CD4-positive, CD25-positive, alpha-beta regulatory T cell (primary cell): Measurements from ENCODE around the gene TUBB3. TPM values are rescaled to one million over a fixed set of nuclear protein-coding genes. Genes with fewer than 3 reads are reported as not detected.
A peak's percentile ranks its signal among the peaks of the same experiment; 100 is the strongest.
"Not testable (repeated sequence)": the region's sequence is repeated elsewhere in the genome, so short reads cannot be mapped to it uniquely, and the experiment has no call there.

Experiments used
- ATAC-seq, 2 donors: fragments of 150-1000 bp; cut with Tn5 transposase; one replicate each; pipeline ENCODE4 v1.10.0; 2021; ENCODE audit warnings: low read depth in 2 of 2, moderate number of reproducible peaks in 2 of 2, moderate library complexity in 1 of 2
- DNase-seq, 3 donors: peaks; one replicate each; pipeline versions ENCODE4 v3.0.0 to v3.0.0-alpha.2; 2012 to 2022; ENCODE audit warnings: mixed read lengths in 1 of 3
- H3K27ac ChIP-seq: one replicate; pipeline ENCODE4 v1.7.0; 2013; ENCODE audit warnings: mild to moderate bottlenecking, low read length; ENCODE audit not compliant: insufficient read depth, poor library complexity, severe bottlenecking
- H3K27me3 ChIP-seq: one replicate; pipeline ENCODE4 v1.7.0; 2013; ENCODE audit warnings: low read length; ENCODE audit not compliant: control insufficient read depth, insufficient read depth
- H3K36me3 ChIP-seq: one replicate; pipeline ENCODE4 v1.7.0; 2013; ENCODE audit warnings: mild to moderate bottlenecking, low read length, moderate library complexity; ENCODE audit not compliant: control insufficient read depth, insufficient read depth
- H3K4me1 ChIP-seq: 2 replicates; pipeline ENCODE4 v1.7.0; 2013; ENCODE audit warnings: mild to moderate bottlenecking, low read length; ENCODE audit not compliant: insufficient read depth, control insufficient read depth, poor library complexity, severe bottlenecking
- H3K4me3 ChIP-seq: one replicate; pipeline ENCODE4 v1.7.0; 2013; ENCODE audit warnings: low read depth, mild to moderate bottlenecking, low read length, moderate library complexity
- H3K9me3 ChIP-seq, 2 experiments: 1 replicate in 1 of 2; 2 replicates in 1 of 2; pipeline ENCODE4 v1.7.0; 2013; ENCODE audit warnings: low read length in 2 of 2, mild to moderate bottlenecking in 1 of 2, moderate library complexity in 1 of 2; ENCODE audit not compliant: control insufficient read depth in 2 of 2
- H3K27ac Mint-ChIP-seq, 3 donors: one replicate each; pipeline ENCODE4 v1.8.0; 2020 to 2022; ENCODE audit warnings: mild to moderate bottlenecking in 3 of 3, mixed read lengths in 3 of 3, moderate library complexity in 2 of 3
- H3K27me3 Mint-ChIP-seq: one replicate; pipeline ENCODE4 v1.8.0; 2022; ENCODE audit warnings: mild to moderate bottlenecking, mixed read lengths
- H3K36me3 Mint-ChIP-seq: one replicate; pipeline ENCODE4 v1.8.0; 2020; ENCODE audit warnings: mixed read lengths
- H3K4me1 Mint-ChIP-seq, 4 donors: one replicate each; pipeline ENCODE4 v1.8.0; 2020 to 2022; ENCODE audit warnings: mixed read lengths in 4 of 4, mild to moderate bottlenecking in 1 of 4
- H3K4me3 Mint-ChIP-seq, 4 donors: one replicate each; pipeline ENCODE4 v1.8.0; 2020 to 2022; ENCODE audit warnings: mild to moderate bottlenecking in 4 of 4, mixed read lengths in 4 of 4, moderate library complexity in 3 of 4
- H3K9me3 Mint-ChIP-seq, 7 donors: one replicate each; pipeline ENCODE4 v1.8.0; 2020 to 2022; ENCODE audit warnings: mixed read lengths in 7 of 7, mild to moderate bottlenecking in 3 of 7, moderate library complexity in 2 of 7
- polyA plus RNA-seq, 4 donors: library from polyadenylated mRNA; unstranded; fragments of 300-500 nt; fragmentation: Illumina TruSeq; gene quantifications; one replicate each; pipeline ENCODE4 v1.2.3, GENCODE V29; 2021
- total RNA-seq: library from RNA; stranded (reverse); gene quantifications from one replicate; pipeline ENCODE4 v1.2.3, GENCODE V29; 2022

The TUBB3 gene
- total and polyA plus RNA-seq, 5 donors from 2014 or later: 0.22 to 1.8 TPM; not detected in 3

GRCh38 chr16:89911375-89911774 lies 11.8 kb upstream of the TUBB3 start:
- no peaks in the 10 kb centered on the region for H3K27me3 ChIP-seq
- Mint-ChIP-seq H3K27me3 (no peaks in the 10 kb centered on the region), H3K36me3 (peaks cover 5% of the 10 kb centered on the region), H3K27ac (no peak overlapping the region), H3K4me3 (no peak overlapping the region), H3K9me3 (no peaks in the 10 kb centered on the region), H3K4me1 (peaks cover 0 to 14% (median 6%) of the 10 kb centered on the region in 4 donors)
- ATAC-seq: no peak
- DNase-seq: no peak
- H3K9me3 ChIP-seq: no peaks in the 10 kb centered on the region
- peaks cover 1% of the 10 kb centered on the region for H3K4me1 ChIP-seq
- H3K27ac ChIP-seq: no peak overlapping the region
- no peak overlapping the region for H3K4me3 ChIP-seq
- H3K36me3 ChIP-seq: peaks cover 10% of the 10 kb centered on the region

- Mint-ChIP-seq H3K9me3 (no peaks in the 10 kb centered on the region), H3K4me3 (peak overlapping the region in 1 of 4 donors; percentile 33), H3K27me3 (no peaks in the 10 kb centered on the region), H3K36me3 (peaks cover 4% of the 10 kb centered on the region), H3K4me1 (peaks cover 0 to 17% (median 7%) of the 10 kb centered on the region in 4 donors), H3K27ac (no peak overlapping the region)
- Histone ChIP-seq H3K36me3 (peaks cover 6% of the 10 kb centered on the region), H3K4me3 (no peak overlapping the region), H3K9me3 (no peaks in the 10 kb centered on the region), H3K27ac (no peak overlapping the region), H3K4me1 (peaks cover 6% of the 10 kb centered on the region), H3K27me3 (no peaks in the 10 kb centered on the region)
- ATAC-seq (no peak), DNase-seq (no peak)
Observed at GRCh38 chr16:89912143-89912542, 11.0 kb upstream of the TUBB3 start.

DNA sequence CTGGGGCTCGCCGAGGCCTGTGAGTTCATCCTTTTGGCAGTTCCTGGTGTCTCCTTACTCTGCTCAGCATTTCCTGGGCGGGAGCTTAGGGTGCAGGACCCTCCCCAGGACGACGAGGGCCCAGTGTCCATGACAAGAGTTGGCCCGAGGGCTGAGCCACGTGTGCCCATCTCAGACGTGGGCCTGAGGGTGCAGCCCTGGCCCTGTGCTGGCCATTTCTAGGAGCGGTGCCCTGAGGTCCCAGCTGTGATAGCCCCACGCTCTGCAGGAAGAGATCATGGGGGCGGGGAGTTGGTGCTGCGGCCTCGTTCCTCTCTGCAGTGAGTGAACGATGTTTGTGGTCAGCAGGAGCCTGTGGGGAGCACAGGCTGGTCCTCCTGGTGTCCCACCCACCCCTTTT lies 10.5 kb upstream of the TUBB3 start:
- H3K9me3 ChIP-seq: no peaks in the 10 kb centered on the region
- ATAC-seq (no peak), DNase-seq (no peak)
- H3K36me3 ChIP-seq: peaks cover 6% of the 10 kb centered on the region
- Mint-ChIP-seq H3K4me3 (no peak overlapping the region), H3K27me3 (peaks cover 1% of the 10 kb centered on the region), H3K9me3 (no peaks in the 10 kb centered on the region), H3K36me3 (peaks cover 4% of the 10 kb centered on the region), H3K27ac (no peak overlapping the region), H3K4me1 (peaks cover 0 to 22% (median 11%) of the 10 kb centered on the region in 4 donors)
- no peaks in the 10 kb centered on the region for H3K27me3 ChIP-seq
- H3K4me3 ChIP-seq: no peak overlapping the region
- H3K4me1 ChIP-seq: peaks cover 11% of the 10 kb centered on the region
- no peak overlapping the region for H3K27ac ChIP-seq

DNA sequence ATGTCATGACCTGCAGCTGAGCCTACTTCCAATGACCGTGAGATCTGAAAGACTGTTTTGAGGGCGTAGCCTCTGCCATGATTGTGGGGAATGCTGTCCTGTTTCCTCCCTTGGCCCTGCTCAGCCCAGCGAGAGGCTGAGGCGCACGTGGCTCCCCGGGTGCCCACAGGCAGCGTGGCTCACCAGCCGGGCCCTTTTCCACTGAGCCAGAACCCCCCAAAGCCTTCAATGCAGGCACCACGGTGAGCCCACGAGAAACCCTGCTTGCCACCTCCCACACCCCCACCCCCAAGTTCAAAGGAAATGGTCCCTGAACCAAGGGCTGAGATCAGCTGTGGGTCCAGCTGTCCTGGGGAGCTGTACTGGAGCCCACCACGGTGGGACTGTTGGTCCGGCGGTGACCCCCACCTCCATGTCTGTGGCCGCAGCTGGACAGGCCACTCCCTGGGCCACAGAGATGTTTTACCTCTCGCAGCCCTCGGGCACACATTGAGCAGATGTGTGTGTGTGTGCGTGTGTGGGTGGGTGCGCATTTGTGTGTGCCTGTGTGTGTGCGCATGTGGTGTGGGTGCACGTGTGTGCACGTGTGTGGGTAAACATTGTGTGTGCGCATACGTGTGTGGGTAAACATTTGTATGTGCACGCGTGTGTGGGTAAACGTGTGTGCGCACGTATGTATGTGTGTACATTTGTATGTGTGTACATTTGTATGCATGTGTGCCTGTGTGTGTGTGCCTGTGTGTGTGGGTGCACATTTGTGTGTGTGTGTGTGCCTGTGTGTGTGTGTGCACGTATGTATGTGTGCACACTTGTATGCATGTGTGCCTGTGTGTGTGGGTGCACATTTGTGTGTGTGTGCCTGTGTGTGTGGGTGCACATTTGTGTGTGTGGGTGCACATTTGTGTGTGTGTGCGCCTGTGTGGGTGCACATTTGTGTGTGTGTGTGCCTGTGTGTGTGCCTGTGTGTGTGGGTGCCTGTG lies 9.4 kb upstream of the TUBB3 start:
- H3K9me3 Mint-ChIP-seq: no peaks in the 10 kb centered on the region
- H3K27ac ChIP-seq: no peak overlapping the region
- peaks cover 22% of the 10 kb centered on the region for H3K4me1 ChIP-seq
- ATAC-seq: no peak
- no peaks in the 10 kb centered on the region for H3K9me3 ChIP-seq
- H3K27me3 Mint-ChIP-seq: peaks cover 5% of the 10 kb centered on the region
- peaks cover 4% of the 10 kb centered on the region for H3K36me3 Mint-ChIP-seq
- H3K4me1 Mint-ChIP-seq: peaks cover 0 to 30% (median 13%) of the 10 kb centered on the region in 4 donors
- no peak for DNase-seq
- H3K4me3 Mint-ChIP-seq: peak overlapping the region in 2 of 4 donors; percentile 27 to 29
- no peak overlapping the region for H3K27ac Mint-ChIP-seq
- H3K4me3 ChIP-seq: no peak overlapping the region
- no peaks in the 10 kb centered on the region for H3K27me3 ChIP-seq
- H3K36me3 ChIP-seq: peaks cover 5% of the 10 kb centered on the region

- H3K4me3 ChIP-seq, H3K36me3 ChIP-seq, H3K36me3 Mint-ChIP-seq, ATAC-seq, H3K27ac ChIP-seq, H3K27me3 Mint-ChIP-seq, DNase-seq, H3K9me3 ChIP-seq, H3K4me3 Mint-ChIP-seq, H3K27me3 ChIP-seq, H3K9me3 Mint-ChIP-seq: not testable (repeated sequence)
- peak overlapping the region in 1 of 3 donors; percentile 43 for H3K27ac Mint-ChIP-seq
- peaks cover 28% of the 10 kb centered on the region for H3K4me1 ChIP-seq
- peaks cover 0 to 34% (median 11%) of the 10 kb centered on the region in 4 donors for H3K4me1 Mint-ChIP-seq
Observed at GRCh38 chr16:89914642-89915285, 8.4 kb upstream of the TUBB3 start.

DNA sequence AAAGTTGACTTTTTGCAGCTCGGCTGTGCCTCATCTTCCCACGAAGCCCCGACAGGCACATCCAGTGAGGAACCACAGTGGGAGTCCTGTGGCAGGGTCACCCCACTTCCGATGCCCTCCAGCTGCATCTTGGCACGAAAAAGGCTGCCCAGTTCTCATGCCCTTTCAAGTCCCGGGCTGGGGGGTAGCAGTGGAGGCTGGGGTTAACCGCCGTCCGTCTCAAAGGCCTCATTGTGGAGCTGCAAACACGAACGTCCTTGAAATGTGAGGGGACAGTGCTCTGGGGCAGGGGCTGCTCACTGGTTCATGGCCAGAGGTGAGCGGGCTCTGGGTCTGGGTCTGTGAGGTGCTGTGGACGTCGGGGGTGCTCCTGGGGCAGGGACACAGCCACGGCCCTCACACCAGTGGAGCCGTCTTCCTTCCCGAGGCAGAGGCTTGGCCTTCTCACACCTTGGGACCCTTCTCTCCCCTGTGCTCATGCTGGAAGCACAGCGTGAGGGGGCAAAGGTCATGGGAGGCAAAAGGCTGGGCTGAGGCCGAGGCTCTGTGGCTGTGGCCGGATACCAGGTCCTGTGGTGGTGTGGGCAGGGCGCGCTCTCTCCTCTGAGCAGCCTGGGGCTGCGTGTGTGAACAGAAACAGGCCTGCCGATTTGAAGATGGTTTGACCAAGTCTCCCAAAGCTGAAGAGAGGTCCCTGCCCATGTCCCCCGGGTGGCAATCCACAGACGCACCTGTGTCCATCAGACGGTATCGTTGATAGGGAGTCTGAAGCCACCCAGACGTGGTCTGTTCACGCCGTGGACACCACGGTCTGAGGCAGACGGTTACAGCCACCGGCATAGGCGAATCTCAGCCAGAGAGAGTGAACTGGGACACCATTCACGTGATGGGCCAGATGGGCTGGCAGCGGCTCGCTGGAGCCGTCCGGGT lies 7.6 kb upstream of the TUBB3 start:
- no peak for ATAC-seq
- Mint-ChIP-seq H3K4me3 (peak overlapping the region in 1 of 4 donors; percentile 21), H3K27ac (no peak overlapping the region), H3K36me3 (peaks cover 4% of the 10 kb centered on the region), H3K4me1 (peaks cover 0 to 42% (median 18%) of the 10 kb centered on the region in 4 donors), H3K27me3 (peaks cover 15% of the 10 kb centered on the region), H3K9me3 (no peaks in the 10 kb centered on the region)
- Histone ChIP-seq H3K4me1 (peaks cover 29% of the 10 kb centered on the region), H3K9me3 (no peaks in the 10 kb centered on the region), H3K27ac (no peak overlapping the region), H3K4me3 (no peak overlapping the region), H3K36me3 (no peaks in the 10 kb centered on the region), H3K27me3 (no peaks in the 10 kb centered on the region)
- DNase-seq: no peak

- Mint-ChIP-seq H3K27ac (peak overlapping the region in 1 of 3 donors; percentile 20), H3K9me3 (no peaks in the 10 kb centered on the region), H3K4me3 (peak overlapping the region; percentile 63 to 87 (median 80)), H3K36me3 (peaks cover 4% of the 10 kb centered on the region), H3K27me3 (peaks cover 31% of the 10 kb centered on the region), H3K4me1 (peaks cover 0 to 60% (median 21%) of the 10 kb centered on the region in 4 donors)
- no peaks in the 10 kb centered on the region for H3K9me3 ChIP-seq
- peak overlapping the region; percentile 73 for H3K4me3 ChIP-seq
- H3K27ac ChIP-seq: no peak overlapping the region
- H3K36me3 ChIP-seq: no peaks in the 10 kb centered on the region
- H3K27me3 ChIP-seq: no peaks in the 10 kb centered on the region
- H3K4me1 ChIP-seq: peaks cover 52% of the 10 kb centered on the region
- ATAC-seq (peak; percentile 76 to 87), DNase-seq (peak; percentile 58 to 93 (median 81))
Observed at GRCh38 chr16:89917773-89918452, 5.2 kb upstream of the TUBB3 start.
